Lung (tissue), 12 donors: ENCODE data around the gene INO80. TPM values are rescaled to one million over a fixed set of nuclear protein-coding genes. Genes with fewer than 3 reads are reported as not detected.

Experiments used
- ATAC-seq: fragments of 200-7000 bp; cut with Tn5 transposase; one replicate; pipeline ENCODE4 v1.9.1; 2020; ENCODE audit warnings: moderate number of reproducible peaks; ENCODE audit not compliant: insufficient read depth, low FRiP score
- DNase-seq, 3 donors: peaks; one replicate each; pipeline ENCODE4 v3.0.0-alpha.2; 2013 to 2017
- H3K27ac ChIP-seq, 2 donors: one replicate each; pipeline ENCODE4 v1.5.1; 2013; ENCODE audit warnings: mild to moderate bottlenecking in 2 of 2, moderate library complexity in 2 of 2, control low read depth in 1 of 2, inconsistent platforms in 1 of 2, low read depth in 1 of 2, low read length in 1 of 2
- H3K27me3 ChIP-seq, 3 donors: one replicate each; pipeline ENCODE4 v1.5.1; 2013; ENCODE audit warnings: low read length in 2 of 3; ENCODE audit not compliant: control insufficient read depth in 3 of 3, insufficient read depth in 3 of 3
- H3K36me3 ChIP-seq, 4 donors: one replicate each; pipeline ENCODE4 v1.5.1; 2013; ENCODE audit warnings: low read length in 4 of 4, mild to moderate bottlenecking in 1 of 4, moderate library complexity in 1 of 4; ENCODE audit not compliant: control insufficient read depth in 4 of 4, insufficient read depth in 4 of 4
- H3K4me1 ChIP-seq, 5 donors: one replicate each; pipeline ENCODE4 v1.5.1; 2013; ENCODE audit warnings: low read length in 5 of 5, mild to moderate bottlenecking in 2 of 5, moderate library complexity in 1 of 5; ENCODE audit not compliant: control insufficient read depth in 5 of 5, insufficient read depth in 5 of 5
- H3K4me3 ChIP-seq: one replicate; pipeline ENCODE4 v1.5.1; 2013; ENCODE audit warnings: mild to moderate bottlenecking, control low read depth, moderate library complexity
- H3K9ac ChIP-seq, 2 donors: one replicate each; pipeline ENCODE4 v1.5.1; 2013; ENCODE audit warnings: low read length in 2 of 2, control low read depth in 1 of 2; ENCODE audit not compliant: insufficient read depth in 1 of 2
- H3K9me3 ChIP-seq, 4 donors: one replicate each; pipeline ENCODE4 v1.5.1; 2013; ENCODE audit warnings: low read length in 3 of 4, mild to moderate bottlenecking in 1 of 4, moderate library complexity in 1 of 4; ENCODE audit not compliant: control insufficient read depth in 4 of 4, insufficient read depth in 3 of 4
- WGBS, 2 donors: extraction: QIAGEN DNeasy Blood & Tissue Kit; methylation state at CpG; one replicate each; pipeline ENCODE4 v1.1.7; 2013; 5-methylcytosine and 5-hydroxymethylcytosine counted together
- polyA plus RNA-seq, 2 donors: library from polyadenylated mRNA; stranded (reverse); fragments of 200-250 nt; gene quantifications; one replicate each; pipeline ENCODE4 v1.2.1, GENCODE V29; 2013
- total RNA-seq, 2 donors: library from RNA; depleted of rRNA in 1 of 2; stranded (reverse); fragments of >200 nt in 1 of 2; gene quantifications; one replicate each; pipeline ENCODE4 v1.2.1, GENCODE V29; 2014 to 2021
- TF ChIP-seq, protein P1 (sequence below): IDR thresholded peaks from 2 replicates; pipeline ENCODE4 v1.5.1; 2012; ENCODE audit warnings: mild to moderate bottlenecking; ENCODE audit errors: control extremely low read depth, extremely low read depth
- donor health status: control.
- donor health status: control.
- donor health status: Bipolar disorder and iron deficiency.
- donor health status: healthy.
- donor health status: DM: yes; HTN: yes; CAD: no.

INO80 gene
- total and polyA plus RNA-seq, 4 donors = 8.0 to 50.1 (median 22.9) TPM

DNA sequence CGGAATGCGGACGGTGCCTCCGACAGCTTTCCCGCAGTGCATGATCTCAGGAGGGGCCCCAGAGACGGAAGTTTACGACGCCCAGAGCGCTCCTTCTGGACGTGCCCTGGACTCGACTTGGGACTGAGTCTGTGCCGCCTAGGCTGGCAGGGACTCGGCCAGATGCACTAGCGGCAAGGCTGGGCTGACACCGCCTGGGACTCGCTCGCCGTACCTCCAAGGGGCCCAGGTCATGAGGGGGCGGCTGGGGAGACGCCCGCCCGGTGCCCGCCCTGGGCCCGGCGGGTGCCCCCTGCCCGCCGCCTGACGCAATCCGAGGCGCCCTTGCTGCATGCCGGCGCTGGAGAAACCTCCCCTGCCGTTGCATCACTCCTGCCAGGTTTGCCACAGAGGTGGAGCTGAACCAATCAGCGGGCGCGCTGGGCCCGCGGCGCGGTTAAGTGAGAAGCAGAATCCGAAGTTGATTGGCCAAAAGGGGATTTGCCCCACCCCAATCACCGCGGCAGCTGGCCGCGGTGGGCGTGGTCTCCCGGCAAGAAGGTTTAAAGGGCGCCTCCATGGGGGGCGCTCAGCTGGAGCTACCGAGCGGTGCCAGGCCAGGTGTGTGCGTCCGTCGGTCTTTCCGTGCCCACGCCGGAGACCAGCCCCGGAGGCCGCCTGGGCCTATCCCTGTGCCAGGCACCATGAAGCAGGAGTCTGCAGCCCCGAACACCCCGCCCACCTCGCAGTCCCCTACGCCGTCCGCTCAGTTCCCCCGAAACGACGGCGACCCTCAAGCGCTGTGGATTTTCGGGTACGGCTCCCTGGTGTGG, 163.0 kb downstream of the INO80 start, which contains the start of gene CHAC1:
CHAC1 (plus strand) TSS at position 571 of the 812 bp plus-strand sequence; CDS start at position 684, 113 bp downstream.
- peak within 1 kb of the TSS; percentile 53 for H3K4me3 ChIP-seq
- H3K4me1 ChIP-seq = peaks cover 0 to 21% (median 0%) of the 10 kb centered on the region in 5 donors
- TF ChIP-seq, protein P1, sequence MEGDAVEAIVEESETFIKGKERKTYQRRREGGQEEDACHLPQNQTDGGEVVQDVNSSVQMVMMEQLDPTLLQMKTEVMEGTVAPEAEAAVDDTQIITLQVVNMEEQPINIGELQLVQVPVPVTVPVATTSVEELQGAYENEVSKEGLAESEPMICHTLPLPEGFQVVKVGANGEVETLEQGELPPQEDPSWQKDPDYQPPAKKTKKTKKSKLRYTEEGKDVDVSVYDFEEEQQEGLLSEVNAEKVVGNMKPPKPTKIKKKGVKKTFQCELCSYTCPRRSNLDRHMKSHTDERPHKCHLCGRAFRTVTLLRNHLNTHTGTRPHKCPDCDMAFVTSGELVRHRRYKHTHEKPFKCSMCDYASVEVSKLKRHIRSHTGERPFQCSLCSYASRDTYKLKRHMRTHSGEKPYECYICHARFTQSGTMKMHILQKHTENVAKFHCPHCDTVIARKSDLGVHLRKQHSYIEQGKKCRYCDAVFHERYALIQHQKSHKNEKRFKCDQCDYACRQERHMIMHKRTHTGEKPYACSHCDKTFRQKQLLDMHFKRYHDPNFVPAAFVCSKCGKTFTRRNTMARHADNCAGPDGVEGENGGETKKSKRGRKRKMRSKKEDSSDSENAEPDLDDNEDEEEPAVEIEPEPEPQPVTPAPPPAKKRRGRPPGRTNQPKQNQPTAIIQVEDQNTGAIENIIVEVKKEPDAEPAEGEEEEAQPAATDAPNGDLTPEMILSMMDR = no peak
- 1% methylated on average over 65 to 72 of the region's 72 CpGs for WGBS, 2 donors
- peak within 1 kb of the TSS in 1 of 2 donors; percentile 46 for H3K9ac ChIP-seq
- peak; percentile 82 to 92 (median 90) for DNase-seq
- peaks cover 0 to 2% (median 0%) of the 10 kb centered on the region in 4 donors for H3K36me3 ChIP-seq
- peak within 1 kb of the TSS; percentile 38 to 93 for H3K27ac ChIP-seq
- H3K27me3 ChIP-seq = no peaks in the 10 kb centered on the region
- H3K9me3 ChIP-seq = no peaks in the 10 kb centered on the region
- ATAC-seq = peak; percentile 92

DNA sequence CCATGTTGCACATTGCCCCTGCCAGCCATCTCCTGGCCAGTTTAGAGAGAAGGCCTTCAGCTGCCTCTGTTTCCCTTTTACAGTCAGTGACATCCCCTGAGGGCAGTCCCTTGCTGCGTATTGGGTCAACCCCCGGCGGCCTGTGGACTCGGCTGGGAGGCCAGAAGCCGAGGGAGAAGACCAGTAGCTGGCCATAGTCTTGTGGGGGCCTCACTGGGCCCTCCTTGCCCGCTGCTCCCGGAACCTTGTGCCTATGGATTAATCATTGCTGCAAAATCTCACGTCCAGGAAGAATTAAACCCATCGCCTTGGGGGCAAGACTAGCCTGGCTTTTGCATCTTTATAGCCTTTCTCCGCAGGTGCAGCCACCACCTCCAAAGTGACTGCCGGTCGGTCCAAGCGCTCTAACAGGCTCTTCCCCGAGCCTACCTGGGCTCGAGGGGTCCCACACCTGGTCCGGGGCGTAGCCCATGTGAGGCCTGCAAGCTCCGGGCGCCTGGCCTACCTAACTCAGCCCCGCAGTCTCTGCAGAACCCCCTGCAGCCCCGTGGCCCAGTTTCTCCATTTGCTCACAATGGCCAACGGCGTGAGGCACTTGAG, 163.7 kb downstream of the INO80 start:
- ATAC-seq (no peak), DNase-seq (no peak)
- peaks cover 0 to 21% (median 0%) of the 10 kb centered on the region in 5 donors for H3K4me1 ChIP-seq
- peak overlapping the region; percentile 38 to 93 for H3K27ac ChIP-seq
- WGBS, 2 donors = 55 to 61% methylated on average over 23 of the region's 23 CpGs
- H3K27me3 ChIP-seq = no peaks in the 10 kb centered on the region
- H3K9ac ChIP-seq = no peak overlapping the region
- H3K36me3 ChIP-seq = peaks cover 0 to 2% (median 0%) of the 10 kb centered on the region in 4 donors
- H3K9me3 ChIP-seq = no peaks in the 10 kb centered on the region
- TF ChIP-seq, protein P1 = no peak
- H3K4me3 ChIP-seq = peak overlapping the region; percentile 53

DNA sequence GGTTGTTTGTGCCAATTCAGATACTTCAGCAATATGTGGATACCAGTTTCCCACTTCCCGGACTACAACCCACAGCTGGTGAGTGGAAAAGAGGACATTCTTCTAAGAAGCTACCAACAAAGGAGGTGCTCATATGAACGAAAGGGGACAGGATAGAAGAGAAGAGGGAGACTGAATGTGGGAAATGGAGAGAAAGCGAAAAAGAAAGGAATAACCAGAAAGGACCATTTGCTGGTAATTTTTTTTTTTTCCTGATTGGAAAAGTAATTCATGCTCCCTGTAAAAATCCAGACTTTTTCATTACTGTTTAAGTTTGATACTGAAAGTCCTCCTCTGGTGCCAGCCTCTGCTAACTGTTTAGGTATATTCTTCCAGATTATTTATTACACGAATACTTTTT, 164.3 kb downstream of the INO80 start:
- no peak overlapping the region for H3K27ac ChIP-seq
- no peak overlapping the region for H3K9ac ChIP-seq
- WGBS, 2 donors = 94 to 97% methylated on average over 4 of the region's 4 CpGs
- peaks cover 0 to 2% (median 0%) of the 10 kb centered on the region in 4 donors for H3K36me3 ChIP-seq
- TF ChIP-seq, protein P1 = no peak
- H3K27me3 ChIP-seq = no peaks in the 10 kb centered on the region
- H3K4me3 ChIP-seq = no peak overlapping the region
- ATAC-seq (no peak), DNase-seq (no peak)
- peaks cover 0 to 18% (median 0%) of the 10 kb centered on the region in 5 donors for H3K4me1 ChIP-seq
- no peaks in the 10 kb centered on the region for H3K9me3 ChIP-seq
